Measurements from ENCODE around the gene RMDN2.

RMDN2 gene

GRCh38 chr2:38064801-38065501 is 139.9 kb downstream of the RMDN2 start:
- Histone ChIP-seq H3K27ac (no peak overlapping the region), H3K4me1 (no peaks in the 10 kb centered on the region), H3K9me3 (no peaks in the 10 kb centered on the region), H3K27me3 (no peaks in the 10 kb centered on the region), H3K36me3 (no peaks in the 10 kb centered on the region), H3K4me3 (no peak overlapping the region)
- intact Hi-C loops (cut with DNase I; ENCODE audit: low total_unique reads): no loop called here
- TF ChIP-seq CTCF (IDR thresholded peaks at IDR 0.05): no peak
- DNase-seq: no peak

GRCh38 chr2:38065502-38066135 is 140.5 kb downstream of the RMDN2 start:
- H3K9me3 ChIP-seq: no peaks in the 10 kb centered on the region
- H3K27me3 ChIP-seq: no peaks in the 10 kb centered on the region
- no peak for DNase-seq
- H3K4me3 ChIP-seq: no peak overlapping the region
- no peak for TF ChIP-seq CTCF (IDR thresholded peaks at IDR 0.05)
- H3K36me3 ChIP-seq: no peaks in the 10 kb centered on the region
- H3K4me1 ChIP-seq: no peaks in the 10 kb centered on the region
- intact Hi-C loops (cut with DNase I; ENCODE audit: low total_unique reads): no loop called here
- H3K27ac ChIP-seq: no peak overlapping the region

GRCh38 chr2:38066421-38067115 is 141.5 kb downstream of the RMDN2 start:
- Histone ChIP-seq H3K27me3 (no peaks in the 10 kb centered on the region), H3K27ac (no peak overlapping the region), H3K4me3 (no peak overlapping the region), H3K4me1 (no peaks in the 10 kb centered on the region), H3K9me3 (no peaks in the 10 kb centered on the region), H3K36me3 (no peaks in the 10 kb centered on the region)
- no peak for TF ChIP-seq CTCF (IDR thresholded peaks at IDR 0.05)
- intact Hi-C loops (cut with DNase I; ENCODE audit: low total_unique reads): no loop called here
- DNase-seq: no peak
